Measurements from ENCODE around the gene ARGLU1. TPM values are rescaled to one million over a fixed set of nuclear protein-coding genes. Genes with fewer than 3 reads are reported as not detected.

The ARGLU1 gene
- total RNA-seq, 1 donor: 127 TPM

DNA sequence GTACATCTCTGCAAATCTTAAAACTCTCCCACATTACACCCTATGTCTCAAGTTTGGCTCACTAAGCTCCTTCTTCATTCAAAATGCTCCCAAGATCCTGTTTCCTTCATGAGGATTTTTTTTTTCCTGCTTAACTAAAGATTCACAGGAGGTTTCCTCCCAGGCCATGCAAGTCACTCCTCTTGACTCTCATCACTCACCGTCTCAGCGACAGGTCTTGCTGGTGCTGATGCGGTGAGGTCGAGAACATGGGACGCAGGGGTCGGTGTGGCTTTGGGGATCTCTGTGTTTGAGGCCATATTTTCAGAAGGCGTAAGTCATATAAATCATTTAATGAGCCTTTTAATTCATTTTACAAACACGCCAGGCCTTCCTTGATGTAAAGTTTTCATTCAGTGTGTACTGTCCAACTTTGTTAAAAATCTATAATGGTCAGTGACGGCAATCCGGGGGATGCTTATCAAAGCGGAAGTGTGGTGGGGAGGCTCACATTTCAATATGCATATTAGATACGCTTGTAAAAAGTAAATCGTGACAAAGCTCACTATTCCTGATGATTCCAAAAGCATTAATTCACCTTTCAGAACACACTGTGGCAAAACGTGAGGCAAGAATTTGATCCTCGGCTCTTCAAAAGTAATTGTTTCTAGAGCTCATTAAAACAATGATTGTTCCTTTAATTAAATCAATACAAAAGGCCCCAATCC lies 52.9 kb downstream of the ARGLU1 start:
- H3K4me1 ChIP-seq (ENCODE audit: insufficient read depth, low read length): no peaks in the 10 kb centered on the region
- no peak overlapping the region for H3K4me3 ChIP-seq (ENCODE audit: low read length)
- no peaks in the 10 kb centered on the region for H3K27me3 ChIP-seq (ENCODE audit: insufficient read depth, low read length)
- H3K9me3 ChIP-seq (ENCODE audit: low read depth, low read length): no peaks in the 10 kb centered on the region

GRCh38 chr13:106513025-106513983 lies 54.6 kb downstream of the ARGLU1 start:
- no peaks in the 10 kb centered on the region for H3K9me3 ChIP-seq (ENCODE audit: low read depth, low read length)
- no peaks in the 10 kb centered on the region for H3K27me3 ChIP-seq (ENCODE audit: insufficient read depth, low read length)
- no peak overlapping the region for H3K4me3 ChIP-seq (ENCODE audit: low read length)
- no peaks in the 10 kb centered on the region for H3K4me1 ChIP-seq (ENCODE audit: insufficient read depth, low read length)

DNA sequence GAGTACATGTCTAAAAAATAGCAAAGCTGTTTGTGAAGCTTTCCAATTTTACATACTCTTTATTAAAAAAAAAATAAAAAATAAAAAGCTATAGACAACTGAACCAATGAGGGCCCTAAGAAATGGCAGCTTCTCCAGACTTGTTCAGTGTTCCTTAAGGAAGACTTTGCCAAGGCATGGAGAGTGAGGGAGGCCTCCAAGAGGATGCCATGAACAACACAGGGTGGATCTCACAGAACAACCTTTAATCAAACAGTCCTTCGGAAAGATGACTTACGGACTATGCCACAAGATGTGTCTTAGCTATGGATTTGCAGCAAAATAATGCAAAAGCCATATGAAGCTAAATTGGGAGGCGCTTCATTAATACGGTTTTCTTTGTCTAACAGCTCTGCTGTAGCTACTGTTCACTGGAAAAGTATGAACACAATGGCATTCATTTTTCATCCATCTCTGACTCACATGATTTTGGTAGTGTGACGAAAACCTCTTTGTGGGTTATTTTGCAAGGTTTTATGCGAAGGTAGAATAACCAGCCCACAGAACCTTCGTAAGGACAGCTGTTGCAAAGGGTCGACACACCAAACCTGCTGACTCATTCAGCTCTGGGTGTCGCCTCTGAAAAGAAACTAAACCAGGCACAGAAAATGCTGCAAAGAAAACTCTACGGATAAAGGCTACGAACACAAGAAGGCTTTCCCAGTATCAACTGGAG lies 60.2 kb downstream of the ARGLU1 start:
- Histone ChIP-seq H3K4me1 (ENCODE audit: insufficient read depth, low read length) (no peaks in the 10 kb centered on the region), H3K4me3 (ENCODE audit: low read length) (no peak overlapping the region), H3K9me3 (ENCODE audit: low read depth, low read length) (no peaks in the 10 kb centered on the region), H3K27me3 (ENCODE audit: insufficient read depth, low read length) (peaks cover 6% of the 10 kb centered on the region)

GRCh38 chr13:106506286-106506685 lies 61.7 kb downstream of the ARGLU1 start:
- Histone ChIP-seq H3K4me3 (ENCODE audit: low read length) (no peak overlapping the region), H3K9me3 (ENCODE audit: low read depth, low read length) (no peaks in the 10 kb centered on the region), H3K27me3 (ENCODE audit: insufficient read depth, low read length) (peaks cover 6% of the 10 kb centered on the region), H3K4me1 (ENCODE audit: insufficient read depth, low read length) (no peaks in the 10 kb centered on the region)

DNA sequence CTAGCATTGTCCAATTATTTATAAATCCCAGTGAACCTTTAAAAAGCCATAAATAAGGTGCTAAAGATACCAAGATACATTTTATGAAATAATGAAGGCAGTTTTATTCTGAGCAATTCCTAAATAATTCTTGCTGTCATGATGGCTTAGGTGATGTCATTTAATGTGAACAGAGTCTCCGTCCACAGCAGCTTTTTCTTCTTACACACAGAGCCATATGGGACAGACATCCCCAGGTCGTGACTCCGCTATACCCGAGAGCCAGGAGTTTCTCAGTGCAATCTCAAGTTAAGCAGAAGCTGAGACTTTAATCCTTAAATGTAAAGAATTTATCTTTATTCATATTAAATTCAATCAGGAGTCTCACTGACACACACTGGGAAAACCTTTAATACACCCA lies 62.2 kb downstream of the ARGLU1 start:
- Histone ChIP-seq H3K4me1 (ENCODE audit: insufficient read depth, low read length) (no peaks in the 10 kb centered on the region), H3K9me3 (ENCODE audit: low read depth, low read length) (no peaks in the 10 kb centered on the region), H3K4me3 (ENCODE audit: low read length) (no peak overlapping the region), H3K27me3 (ENCODE audit: insufficient read depth, low read length) (peaks cover 6% of the 10 kb centered on the region)

DNA sequence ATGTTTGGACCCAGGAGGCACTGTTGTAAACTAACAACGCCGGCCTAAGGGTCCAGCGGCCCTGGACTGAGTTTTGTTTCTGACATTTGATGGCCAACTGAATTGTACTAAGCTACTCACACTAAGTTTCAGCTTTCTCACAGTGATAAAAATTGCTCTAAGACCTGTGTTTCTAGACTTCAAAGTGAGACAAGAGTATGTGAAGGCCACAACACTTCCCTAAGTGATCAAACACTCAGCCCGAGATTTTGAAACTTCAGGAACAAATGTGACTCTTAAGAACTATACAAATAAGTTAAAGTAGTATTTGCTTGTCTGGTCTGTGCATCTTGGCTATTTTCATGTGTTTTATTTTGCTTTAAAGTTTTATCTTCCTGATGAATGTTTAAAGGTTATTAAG lies 62.6 kb downstream of the ARGLU1 start:
- Histone ChIP-seq H3K4me1 (ENCODE audit: insufficient read depth, low read length) (no peaks in the 10 kb centered on the region), H3K9me3 (ENCODE audit: low read depth, low read length) (no peaks in the 10 kb centered on the region), H3K4me3 (ENCODE audit: low read length) (no peak overlapping the region), H3K27me3 (ENCODE audit: insufficient read depth, low read length) (peaks cover 6% of the 10 kb centered on the region)

DNA sequence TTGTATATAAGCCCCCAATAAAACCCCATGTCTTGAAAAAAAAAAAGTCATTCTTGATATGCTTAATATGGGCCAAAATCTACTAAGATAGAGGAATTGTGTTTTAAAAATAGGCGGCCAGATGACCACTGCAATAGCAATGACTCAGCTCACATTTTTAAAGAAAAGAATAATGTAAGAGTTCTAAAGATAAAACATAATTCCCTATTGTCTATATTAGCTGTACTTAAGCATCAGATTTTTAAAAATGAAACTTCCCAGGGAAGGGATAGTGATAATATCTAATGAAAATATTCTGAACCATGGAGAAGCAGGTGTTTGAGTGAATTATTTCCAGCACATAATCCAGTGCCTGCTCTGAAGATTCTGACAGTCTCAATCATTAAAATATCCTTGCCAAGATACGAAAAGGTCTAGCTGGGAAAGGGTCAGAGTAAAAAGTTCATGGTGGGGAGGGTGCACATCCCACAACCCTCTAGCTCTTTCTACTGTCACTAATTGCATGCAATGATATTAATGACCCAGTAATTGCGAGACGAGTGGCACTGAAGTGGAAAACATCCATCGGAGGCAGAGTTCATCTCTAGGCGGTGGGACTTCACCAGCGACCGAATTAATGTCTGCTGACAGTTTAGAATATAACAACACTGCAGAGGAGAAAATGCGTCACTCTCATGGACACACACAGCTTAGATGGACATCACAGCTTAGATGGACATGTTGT lies 64.0 kb downstream of the ARGLU1 start:
- H3K9me3 ChIP-seq (ENCODE audit: low read depth, low read length): no peaks in the 10 kb centered on the region
- H3K27me3 ChIP-seq (ENCODE audit: insufficient read depth, low read length): peaks cover 8% of the 10 kb centered on the region
- no peak overlapping the region for H3K4me3 ChIP-seq (ENCODE audit: low read length)
- no peaks in the 10 kb centered on the region for H3K4me1 ChIP-seq (ENCODE audit: insufficient read depth, low read length)

DNA sequence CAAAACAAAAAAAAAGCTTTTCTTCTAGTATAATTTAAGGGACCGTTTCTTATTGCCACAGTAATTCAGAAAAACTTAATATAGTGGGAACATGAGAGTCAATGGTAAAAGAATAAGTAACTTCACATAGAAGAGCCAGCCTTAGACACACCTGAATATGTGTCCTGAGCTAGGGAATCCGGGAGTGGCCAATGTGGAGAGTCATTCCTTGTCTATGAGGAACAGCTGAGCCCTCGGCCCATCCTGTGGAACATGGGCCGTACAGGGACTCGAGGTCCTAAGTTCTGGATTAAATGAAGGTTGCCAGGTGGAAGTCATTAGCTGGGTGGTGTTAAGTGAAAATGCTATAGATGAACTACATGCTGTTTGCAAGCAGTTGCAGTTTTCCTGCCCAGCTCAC lies 64.7 kb downstream of the ARGLU1 start:
- Histone ChIP-seq H3K9me3 (ENCODE audit: low read depth, low read length) (no peaks in the 10 kb centered on the region), H3K4me1 (ENCODE audit: insufficient read depth, low read length) (no peaks in the 10 kb centered on the region), H3K27me3 (ENCODE audit: insufficient read depth, low read length) (peaks cover 10% of the 10 kb centered on the region), H3K4me3 (ENCODE audit: low read length) (no peak overlapping the region)

- no peaks in the 10 kb centered on the region for H3K4me1 ChIP-seq (ENCODE audit: insufficient read depth, low read length)
- peaks cover 21% of the 10 kb centered on the region for H3K27me3 ChIP-seq (ENCODE audit: insufficient read depth, low read length)
- no peaks in the 10 kb centered on the region for H3K9me3 ChIP-seq (ENCODE audit: low read depth, low read length)
- H3K4me3 ChIP-seq (ENCODE audit: low read length): no peak overlapping the region
Observed at GRCh38 chr13:106500445-106500844, 67.5 kb downstream of the ARGLU1 start.

DNA sequence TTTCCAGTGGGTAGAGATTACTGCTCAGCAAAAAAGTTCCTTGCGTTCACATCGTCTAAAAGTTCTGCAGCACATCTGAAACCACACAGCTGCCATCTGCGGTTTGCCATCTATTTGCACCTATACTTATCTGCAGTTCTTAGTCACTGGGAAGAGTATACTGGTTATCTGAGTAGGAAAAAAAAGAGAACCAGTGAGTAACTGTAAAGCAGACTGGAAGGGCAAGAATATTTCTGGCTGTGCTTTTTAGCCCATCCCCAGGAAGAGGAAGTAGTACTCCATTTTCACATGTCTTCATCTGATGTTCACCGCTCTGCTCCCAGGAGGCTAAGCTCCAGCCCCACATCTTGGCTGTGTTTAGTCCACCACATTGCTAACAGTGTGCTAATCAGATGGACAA lies 68.0 kb downstream of the ARGLU1 start:
- H3K4me1 ChIP-seq (ENCODE audit: insufficient read depth, low read length): no peaks in the 10 kb centered on the region
- H3K9me3 ChIP-seq (ENCODE audit: low read depth, low read length): no peaks in the 10 kb centered on the region
- H3K27me3 ChIP-seq (ENCODE audit: insufficient read depth, low read length): peaks cover 27% of the 10 kb centered on the region
- H3K4me3 ChIP-seq (ENCODE audit: low read length): no peak overlapping the region

DNA sequence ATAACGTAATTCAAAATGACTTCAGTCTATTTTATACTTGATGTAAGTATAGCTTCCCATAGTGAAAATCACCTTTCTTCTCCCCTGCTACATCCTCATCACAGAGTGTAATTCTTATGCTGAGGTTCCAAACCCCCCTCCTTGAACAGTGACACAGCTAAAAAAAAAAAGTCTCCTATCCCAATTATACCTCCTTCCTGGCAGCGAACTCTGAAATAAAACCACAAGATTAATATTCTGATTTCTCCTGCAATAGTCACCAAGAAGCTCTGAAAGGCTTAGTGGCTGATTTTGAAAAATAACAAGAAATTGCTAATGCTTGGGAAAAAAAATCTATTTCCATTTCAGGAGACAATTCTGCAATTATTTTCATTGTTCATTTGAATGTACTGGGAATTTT lies 68.8 kb downstream of the ARGLU1 start:
- H3K4me1 ChIP-seq (ENCODE audit: insufficient read depth, low read length): no peaks in the 10 kb centered on the region
- no peaks in the 10 kb centered on the region for H3K9me3 ChIP-seq (ENCODE audit: low read depth, low read length)
- no peak overlapping the region for H3K4me3 ChIP-seq (ENCODE audit: low read length)
- peaks cover 32% of the 10 kb centered on the region for H3K27me3 ChIP-seq (ENCODE audit: insufficient read depth, low read length)

DNA sequence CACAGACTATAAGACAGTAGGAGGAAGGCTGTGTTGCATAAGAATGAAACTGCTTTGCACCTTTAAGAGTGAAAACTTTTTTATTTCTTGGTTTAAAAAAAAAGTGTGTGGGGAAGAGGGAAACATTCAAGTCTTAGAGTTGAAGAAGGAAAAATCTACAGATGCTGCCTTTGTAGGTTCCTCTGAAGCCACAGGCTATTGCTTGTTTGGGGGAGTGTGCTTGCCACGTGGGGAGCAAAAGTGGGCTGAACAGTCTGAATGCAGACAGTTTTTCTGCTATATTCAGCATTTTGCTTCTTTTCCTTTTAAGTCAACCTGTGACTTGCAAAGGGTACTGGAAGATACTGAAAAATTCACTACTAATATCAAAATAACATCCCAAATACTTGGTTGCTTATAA lies 69.4 kb downstream of the ARGLU1 start:
- peaks cover 5% of the 10 kb centered on the region for H3K4me1 ChIP-seq (ENCODE audit: insufficient read depth, low read length)
- peaks cover 38% of the 10 kb centered on the region for H3K27me3 ChIP-seq (ENCODE audit: insufficient read depth, low read length)
- no peaks in the 10 kb centered on the region for H3K9me3 ChIP-seq (ENCODE audit: low read depth, low read length)
- no peak overlapping the region for H3K4me3 ChIP-seq (ENCODE audit: low read length)

DNA sequence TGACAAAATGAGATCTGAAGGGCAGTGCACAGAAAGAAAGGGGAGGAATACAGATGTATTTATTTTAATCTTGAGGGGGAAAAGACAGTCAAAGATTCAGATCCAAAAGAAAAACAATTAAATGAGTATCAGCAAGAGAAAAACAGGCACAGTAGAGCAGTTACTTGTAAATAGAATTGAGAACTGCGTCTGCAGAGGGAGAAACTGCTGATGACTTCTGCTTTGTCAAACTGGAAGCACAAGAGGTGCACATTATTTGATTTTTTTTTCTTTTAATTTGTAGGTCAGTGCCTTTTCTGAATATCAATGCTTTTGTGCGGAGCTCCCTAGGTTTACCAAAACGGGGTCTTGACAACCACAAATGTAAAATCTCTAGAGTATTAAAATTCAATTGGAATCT lies 69.8 kb downstream of the ARGLU1 start:
- H3K4me1 ChIP-seq (ENCODE audit: insufficient read depth, low read length): peaks cover 9% of the 10 kb centered on the region
- peaks cover 42% of the 10 kb centered on the region for H3K27me3 ChIP-seq (ENCODE audit: insufficient read depth, low read length)
- no peaks in the 10 kb centered on the region for H3K9me3 ChIP-seq (ENCODE audit: low read depth, low read length)

DNA sequence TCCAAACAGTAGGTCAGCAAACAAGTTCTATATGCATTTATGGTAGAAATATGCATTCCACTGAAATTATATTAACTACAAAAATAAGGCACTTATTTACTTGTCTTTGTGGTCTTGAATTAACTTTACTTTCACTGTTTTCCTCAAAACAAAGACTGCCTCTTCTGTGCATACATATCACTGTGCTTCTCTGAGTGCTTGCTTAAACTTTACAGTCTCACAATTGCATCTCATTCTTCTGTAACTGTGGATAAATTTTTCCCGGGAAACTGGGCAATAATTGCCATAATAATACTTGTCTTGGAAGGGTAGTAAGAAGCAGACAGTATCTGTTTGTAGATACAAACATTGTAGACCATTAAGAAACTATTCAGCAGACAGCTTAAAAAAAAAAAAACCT lies 70.9 kb downstream of the ARGLU1 start:
- Histone ChIP-seq H3K4me3 (ENCODE audit: low read length) (no peak overlapping the region), H3K4me1 (ENCODE audit: insufficient read depth, low read length) (peaks cover 13% of the 10 kb centered on the region), H3K27me3 (ENCODE audit: insufficient read depth, low read length) (peaks cover 52% of the 10 kb centered on the region), H3K9me3 (ENCODE audit: low read depth, low read length) (no peaks in the 10 kb centered on the region)

More for the DNA sequence above, 69.8 kb downstream of the ARGLU1 start:
- no peak overlapping the region for H3K4me3 ChIP-seq (ENCODE audit: low read length)

All from mononuclear cell (primary cell).